Tibial artery (tissue), 4 donors: ENCODE measurements around the gene DNAJC22.

Experiments used
- DNase-seq, 2 donors: peaks; one replicate each; pipeline ENCODE4 v3.0.0-alpha.2; 2019
- H3K27ac ChIP-seq, 2 donors: fragments of 200-600 bp; sonication (generic) in 1 of 2; 1 replicate in 1 of 2; 2 replicates in 1 of 2; pipeline ENCODE4 v1.5.1; 2018 to 2019; ENCODE audit warnings: mild to moderate bottlenecking in 1 of 2
- H3K27me3 ChIP-seq, 2 donors: fragments of 200-600 bp; sonication (generic) in 1 of 2; one replicate each; pipeline versions ENCODE4 v1.5.1 to v1.6.0; 2016 to 2019
- H3K36me3 ChIP-seq, 3 donors: fragments of 200-600 bp; sonication (generic) in 2 of 3; one replicate each; pipeline ENCODE4 v1.5.1; 2016 to 2019; ENCODE audit warnings: mild to moderate bottlenecking in 2 of 3
- H3K4me1 ChIP-seq, 4 donors: fragments of 200-600 bp; sonication (generic) in 2 of 4; 1 replicate in 3 of 4; 2 replicates in 1 of 4; pipeline ENCODE4 v1.5.1; 2016 to 2019
- H3K4me3 ChIP-seq, 2 donors: fragments of 200-600 bp; sonication (generic) in 1 of 2; 1 replicate in 1 of 2; 2 replicates in 1 of 2; pipeline ENCODE4 v1.5.1; 2018 to 2019; ENCODE audit warnings: mild to moderate bottlenecking in 2 of 2
- H3K9me3 ChIP-seq, 3 donors: fragments of 200-600 bp; sonication (generic) in 1 of 3; one replicate each; pipeline ENCODE4 v1.5.1; 2016 to 2019
- CTCF ChIP-seq, 2 experiments: fragments of 200-600 bp in 1 of 2; fragments of 450-650 bp in 1 of 2; IDR thresholded peaks; one replicate each; pipeline ENCODE4 v1.5.1; 2017 to 2019; ENCODE audit warnings: antibody characterized with exemption in 2 of 2, mild to moderate bottlenecking in 1 of 2, moderate library complexity in 1 of 2
- intact Hi-C: fragments of 100-400 bp; cut with DNase I; formaldehyde crosslinking; loops from one replicate; pipeline ENCODE4 v1.15.0; 2023; ENCODE audit warnings: low total_unique reads

Gene DNAJC22

GRCh38 chr12:49357103-49357678, 10.5 kb downstream of the DNAJC22 start:
- intact Hi-C loops = no loop called here

GRCh38 chr12:49358483-49359141, 11.9 kb downstream of the DNAJC22 start:
- intact Hi-C loops = loop anchor here (2.0 kb wide), 1 partner anchor 152 kb away; no protein-coding TSS in a partner anchor
- peak; percentile 54 to 60 for DNase-seq
- peaks cover 0 to 18% of the 10 kb centered on the region in 2 donors for H3K27me3 ChIP-seq

More at GRCh38 chr12:49357103-49357678, 10.5 kb downstream of the DNAJC22 start:
- Histone ChIP-seq H3K4me1 (peaks cover 0 to 8% (median 3%) of the 10 kb centered on the region in 4 donors), H3K27me3 (peaks cover 0 to 21% of the 10 kb centered on the region in 2 donors), H3K4me3 (no peak overlapping the region), H3K36me3 (no peaks in the 10 kb centered on the region), H3K9me3 (no peaks in the 10 kb centered on the region), H3K27ac (no peak overlapping the region)
- no peak for DNase-seq
- TF ChIP-seq CTCF (IDR thresholded peaks at IDR 0.05) = peak; percentile 41 to 43

GRCh38 chr12:49359671-49360070, 13.0 kb downstream of the DNAJC22 start:
- intact Hi-C loops = loop anchor here (2.0 kb wide), 1 partner anchor 151 kb away; no protein-coding TSS in a partner anchor
- Histone ChIP-seq H3K4me3 (no peak overlapping the region), H3K27me3 (peaks cover 0 to 14% of the 10 kb centered on the region in 2 donors), H3K36me3 (no peaks in the 10 kb centered on the region), H3K9me3 (no peaks in the 10 kb centered on the region), H3K4me1 (peaks cover 0 to 8% (median 3%) of the 10 kb centered on the region in 4 donors), H3K27ac (no peak overlapping the region)
- DNase-seq = peak in 1 of 2 donors; percentile 46
- no peak for TF ChIP-seq CTCF (IDR thresholded peaks at IDR 0.05)

More at GRCh38 chr12:49358483-49359141, 11.9 kb downstream of the DNAJC22 start:
- TF ChIP-seq CTCF (IDR thresholded peaks at IDR 0.05) = peak; percentile 78
- Histone ChIP-seq H3K36me3 (no peaks in the 10 kb centered on the region), H3K4me3 (no peak overlapping the region), H3K9me3 (no peaks in the 10 kb centered on the region), H3K27ac (no peak overlapping the region), H3K4me1 (peaks cover 0 to 8% (median 3%) of the 10 kb centered on the region in 4 donors)

- Histone ChIP-seq H3K36me3 (no peaks in the 10 kb centered on the region), H3K27ac (no peak overlapping the region), H3K4me3 (no peak overlapping the region), H3K27me3 (peaks cover 0 to 4% of the 10 kb centered on the region in 2 donors), H3K4me1 (peaks cover 0 to 17% (median 11%) of the 10 kb centered on the region in 4 donors), H3K9me3 (no peaks in the 10 kb centered on the region)
- no peak for DNase-seq
- intact Hi-C loops = no loop called here
- TF ChIP-seq CTCF (IDR thresholded peaks at IDR 0.05) = no peak
These were observed 15.4 kb downstream of the DNAJC22 start for GRCh38 chr12:49362077-49362476.

- no peaks in the 10 kb centered on the region for H3K9me3 ChIP-seq
- intact Hi-C loops = loop anchor here (5.0 kb wide), 1 partner anchor 377 kb away; the partner anchor contains the start of gene TMBIM6
- no peaks in the 10 kb centered on the region for H3K36me3 ChIP-seq
- H3K4me3 ChIP-seq = no peak overlapping the region
- H3K27ac ChIP-seq = no peak overlapping the region
- peak in 1 of 2 donors; percentile 24 for DNase-seq
- TF ChIP-seq CTCF (IDR thresholded peaks at IDR 0.05) = no peak
- H3K4me1 ChIP-seq = peaks cover 0 to 26% (median 16%) of the 10 kb centered on the region in 4 donors
- H3K27me3 ChIP-seq = no peaks in the 10 kb centered on the region
These were observed 18.3 kb downstream of the DNAJC22 start for GRCh38 chr12:49364989-49365388.
